NT2/D1 (cell line): ENCODE measurements around the gene C9orf57.
"Not testable (repeated sequence)": the region's sequence is repeated elsewhere in the genome, so short reads cannot be mapped to it uniquely, and the experiment has no call there.

Experiments used
- DNase-seq: peaks from one replicate; pipeline ENCODE4 v3.0.0-alpha.2; 2011; ENCODE audit warnings: low read depth, low spot score
- H3K27me3 ChIP-seq: 2 replicates; pipeline ENCODE4 v1.6.0; 2011; ENCODE audit warnings: mild to moderate bottlenecking; ENCODE audit not compliant: insufficient read length, insufficient read depth
- H3K36me3 ChIP-seq: 2 replicates; pipeline ENCODE4 v1.6.1; 2011; ENCODE audit warnings: mild to moderate bottlenecking, low read length, mixed read lengths; ENCODE audit not compliant: insufficient read depth, insufficient read length
- H3K4me1 ChIP-seq: 2 replicates; pipeline ENCODE4 v1.5.1; 2011; ENCODE audit not compliant: insufficient read depth, insufficient read length
- H3K4me3 ChIP-seq: 2 replicates; pipeline ENCODE4 v1.5.1; 2011; ENCODE audit warnings: low read depth; ENCODE audit not compliant: insufficient read length
- H3K9ac ChIP-seq: 2 replicates; pipeline ENCODE4 v1.6.0; 2011; ENCODE audit warnings: low read depth; ENCODE audit not compliant: insufficient read length
- H3K9me3 ChIP-seq: 2 replicates; pipeline ENCODE4 v1.5.1; 2011; ENCODE audit warnings: mild to moderate bottlenecking, low read length; ENCODE audit not compliant: insufficient read depth
- SUZ12 ChIP-seq: IDR thresholded peaks from 2 replicates; pipeline ENCODE4 v1.6.1; 2011; ENCODE audit not compliant: insufficient read length, insufficient read depth; ENCODE audit errors: extremely low read depth
- YY1 ChIP-seq: IDR thresholded peaks from 2 replicates; pipeline ENCODE4 v1.6.1; 2011; ENCODE audit not compliant: insufficient read length, insufficient read depth
- ZNF274 ChIP-seq: IDR thresholded peaks from 2 replicates; pipeline ENCODE4 v1.6.1; 2011; ENCODE audit warnings: mild to moderate bottlenecking, low read depth, low read length

Gene C9orf57

DNA sequence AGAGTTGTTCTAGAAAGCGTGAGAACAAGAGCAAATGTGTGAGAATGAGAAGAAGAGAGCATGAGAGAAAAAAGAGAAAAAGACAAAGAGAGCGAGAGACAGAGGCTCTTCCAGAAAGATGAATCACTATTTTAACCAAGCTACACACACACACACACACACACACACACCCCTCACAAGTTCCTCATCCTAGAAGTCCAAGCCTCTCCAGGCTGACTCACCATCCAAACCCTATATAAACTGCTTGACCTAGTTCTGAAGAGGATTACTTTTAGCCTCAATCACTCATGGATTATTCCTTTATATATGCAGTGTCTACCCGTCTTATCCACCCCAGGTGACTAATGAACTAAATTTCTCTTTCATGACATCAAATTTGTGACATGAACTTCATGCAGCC, 37.6 kb downstream of the C9orf57 start:
- H3K9ac ChIP-seq, result no peak overlapping the region
- H3K27me3 ChIP-seq, result no peaks in the 10 kb centered on the region
- no peaks in the 10 kb centered on the region for H3K9me3 ChIP-seq
- TF ChIP-seq SUZ12 (no peak), ZNF274 (no peak), YY1 (no peak)
- DNase-seq, result no peak
- no peaks in the 10 kb centered on the region for H3K4me1 ChIP-seq
- H3K36me3 ChIP-seq, result no peaks in the 10 kb centered on the region
- H3K4me3 ChIP-seq, result no peak overlapping the region

DNA sequence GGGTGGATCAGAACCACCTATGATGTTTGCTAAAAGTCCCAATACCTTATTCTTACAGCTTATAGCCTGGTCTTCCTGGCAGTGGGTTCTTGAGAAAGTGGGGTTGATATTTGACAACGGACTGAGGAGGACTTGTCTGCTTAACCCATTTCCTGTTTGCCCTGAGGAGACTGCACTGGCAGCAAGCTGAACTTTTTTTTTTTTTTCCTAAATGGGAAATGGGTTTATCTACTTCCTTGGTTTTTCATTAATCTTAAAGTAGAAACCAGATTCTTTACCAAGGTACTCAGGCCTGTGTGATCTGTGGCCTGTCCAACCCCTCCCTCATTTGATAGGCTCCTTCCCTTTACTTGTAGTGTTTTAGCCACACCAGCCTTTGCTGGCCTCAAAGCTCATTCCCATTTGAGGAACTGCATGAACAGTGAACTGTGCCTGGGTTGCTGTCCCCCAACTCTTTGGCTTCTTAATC, 47.1 kb downstream of the C9orf57 start:
- H3K9ac ChIP-seq, result no peak overlapping the region

DNA sequence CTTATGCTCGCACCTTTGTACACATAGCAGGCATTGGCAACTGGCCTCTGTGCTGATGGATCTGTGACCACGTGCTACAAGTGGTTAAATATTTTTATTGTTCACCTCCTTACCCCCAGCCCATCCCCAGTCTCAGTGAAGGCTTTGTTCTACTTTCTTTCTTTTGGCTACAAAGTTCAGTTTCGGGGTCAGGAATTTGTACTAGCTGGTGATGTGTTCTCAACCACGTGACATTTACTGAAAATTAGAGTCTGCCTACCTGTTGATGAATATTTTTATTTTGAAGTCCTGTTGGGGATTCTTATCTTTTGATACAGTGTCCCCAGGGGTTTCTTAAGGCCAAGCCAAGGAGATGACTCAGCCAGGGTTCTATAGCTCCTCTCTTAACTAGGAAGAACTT, 47.8 kb downstream of the C9orf57 start:
- DNase-seq, result no peak
- H3K9ac ChIP-seq, result no peak overlapping the region
- no peaks in the 10 kb centered on the region for H3K4me1 ChIP-seq
- H3K4me3 ChIP-seq, result no peak overlapping the region
- no peaks in the 10 kb centered on the region for H3K36me3 ChIP-seq
- no peak for TF ChIP-seq SUZ12
- TF ChIP-seq ZNF274, result no peak
- no peak for TF ChIP-seq YY1
- H3K27me3 ChIP-seq, result no peaks in the 10 kb centered on the region
- H3K9me3 ChIP-seq, result no peaks in the 10 kb centered on the region

More for the DNA sequence above, 47.1 kb downstream of the C9orf57 start:
- Histone ChIP-seq H3K27me3 (no peaks in the 10 kb centered on the region), H3K36me3 (no peaks in the 10 kb centered on the region), H3K4me1 (no peaks in the 10 kb centered on the region), H3K4me3 (no peak overlapping the region), H3K9me3 (no peaks in the 10 kb centered on the region)
- DNase-seq, result no peak
- no peak for TF ChIP-seq SUZ12
- TF ChIP-seq ZNF274, result no peak
- no peak for TF ChIP-seq YY1

DNA sequence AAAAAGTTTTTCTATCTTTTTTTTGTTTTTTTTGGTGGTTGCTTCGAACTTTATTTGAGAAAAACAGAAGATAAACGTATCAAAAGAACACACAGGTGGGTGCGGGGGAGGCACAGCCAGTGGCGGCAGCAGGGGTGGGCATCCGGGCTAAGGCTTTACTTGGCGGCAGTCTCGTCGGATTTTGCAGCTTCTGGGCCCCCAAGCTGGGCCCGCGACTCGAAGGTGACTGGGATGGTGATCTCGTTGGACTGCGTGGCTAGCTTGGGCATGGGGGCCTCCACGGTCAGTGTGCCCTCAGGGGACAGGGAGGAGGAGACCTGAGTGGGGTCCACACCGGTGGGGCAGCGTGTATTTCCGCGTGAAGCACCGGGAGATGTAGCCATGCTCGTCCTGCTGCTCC, 52.7 kb downstream of the C9orf57 start:
- not testable (repeated sequence) for DNase-seq, H3K9ac ChIP-seq, H3K4me3 ChIP-seq, H3K27me3 ChIP-seq, H3K4me1 ChIP-seq, H3K9me3 ChIP-seq, H3K36me3 ChIP-seq

DNA sequence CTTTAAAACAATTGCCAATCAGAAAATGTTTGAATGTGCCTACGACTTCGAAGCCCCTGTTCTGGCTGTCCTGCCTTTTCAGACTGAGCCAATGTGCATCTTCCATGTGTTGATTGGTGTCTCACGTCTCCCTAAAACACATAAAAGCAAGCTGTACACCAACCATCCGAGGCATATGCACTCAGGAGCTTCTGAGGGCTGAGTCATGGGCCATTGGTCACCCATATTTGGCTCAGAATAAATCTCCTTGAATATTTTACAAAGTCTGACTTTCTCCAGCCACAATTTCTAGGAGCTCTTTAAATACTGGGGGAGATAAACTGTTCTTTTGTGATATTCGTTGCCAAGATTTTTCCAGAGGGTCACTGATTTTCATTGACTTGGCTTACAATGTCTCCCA, 53.9 kb downstream of the C9orf57 start:
- H3K4me3 ChIP-seq, result no peak overlapping the region
- H3K36me3 ChIP-seq, result no peaks in the 10 kb centered on the region
- no peak overlapping the region for H3K9ac ChIP-seq
- no peaks in the 10 kb centered on the region for H3K9me3 ChIP-seq
- H3K4me1 ChIP-seq, result no peaks in the 10 kb centered on the region
- DNase-seq, result no peak
- no peaks in the 10 kb centered on the region for H3K27me3 ChIP-seq
- TF ChIP-seq SUZ12, result no peak
- TF ChIP-seq ZNF274, result no peak
- no peak for TF ChIP-seq YY1

DNA sequence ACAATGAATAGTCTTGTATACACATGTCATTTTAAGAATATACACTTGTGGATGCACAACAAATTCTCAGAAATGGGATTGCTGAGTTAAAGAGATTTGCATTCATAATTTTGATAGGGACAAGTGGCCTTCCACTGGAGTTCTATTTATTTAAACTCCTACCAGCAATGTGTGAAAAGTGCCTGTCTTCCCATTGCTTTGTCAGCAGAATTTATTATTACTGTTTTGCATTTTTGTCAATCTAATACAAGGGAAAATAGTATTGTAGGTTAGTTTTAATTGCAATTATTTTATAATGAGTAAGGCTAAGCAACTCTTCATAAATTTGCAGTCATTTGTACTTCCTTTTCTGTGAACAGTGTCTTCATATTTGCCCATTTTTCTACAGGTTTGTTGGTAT, 55.0 kb downstream of the C9orf57 start:
- Histone ChIP-seq H3K36me3 (no peaks in the 10 kb centered on the region), H3K9ac (no peak overlapping the region), H3K9me3 (peaks cover 10% of the 10 kb centered on the region; the same call in 1 of the 2 replicates), H3K4me3 (no peak overlapping the region), H3K27me3 (no peaks in the 10 kb centered on the region), H3K4me1 (no peaks in the 10 kb centered on the region)
- TF ChIP-seq SUZ12, result no peak
- no peak for TF ChIP-seq ZNF274
- no peak for TF ChIP-seq YY1
- DNase-seq, result no peak
